ENCODE results near the gene FMN2. TPM values are rescaled to one million over a fixed set of nuclear protein-coding genes. Genes with fewer than 3 reads are reported as not detected.
"Not testable (repeated sequence)": the region's sequence is repeated elsewhere in the genome, so short reads cannot be mapped to it uniquely, and the experiment has no call there.

FMN2 gene
- total RNA-seq, 1 donor from 2014 or later = 0.48 TPM

GRCh38 chr1:240134596-240134995, 42.9 kb downstream of the FMN2 start:
- DNase-seq (ENCODE audit: low spot score) = no peak

- DNase-seq (ENCODE audit: low spot score) = no peak
These were observed 44.7 kb downstream of the FMN2 start for GRCh38 chr1:240136402-240136801.

- no peak for DNase-seq (ENCODE audit: low spot score)
These were observed 47.2 kb downstream of the FMN2 start for GRCh38 chr1:240138867-240139266.

- DNase-seq (ENCODE audit: low spot score) = no peak
These were observed 47.8 kb downstream of the FMN2 start for GRCh38 chr1:240139511-240139910.

GRCh38 chr1:240145120-240145519, 53.4 kb downstream of the FMN2 start:
- no peak for DNase-seq (ENCODE audit: low spot score)

GRCh38 chr1:240148333-240148732, 56.6 kb downstream of the FMN2 start:
- DNase-seq (ENCODE audit: low spot score) = no peak

- no peak for DNase-seq (ENCODE audit: low spot score)
These were observed 57.9 kb downstream of the FMN2 start for GRCh38 chr1:240149484-240150094.

- no peak for DNase-seq (ENCODE audit: low spot score)
These were observed 59.6 kb downstream of the FMN2 start for GRCh38 chr1:240151136-240151735.

- no peak for DNase-seq (ENCODE audit: low spot score)
These were observed 61.1 kb downstream of the FMN2 start for GRCh38 chr1:240152611-240153297.

- no peak for DNase-seq (ENCODE audit: low spot score)
These were observed 63.9 kb downstream of the FMN2 start for GRCh38 chr1:240155605-240156004.

- no peak for DNase-seq (ENCODE audit: low spot score)
These were observed 73.1 kb downstream of the FMN2 start for GRCh38 chr1:240164742-240165141.

GRCh38 chr1:240169188-240169587, 77.5 kb downstream of the FMN2 start:
- no peak for DNase-seq (ENCODE audit: low spot score)

- DNase-seq (ENCODE audit: low spot score) = no peak
These were observed 78.6 kb downstream of the FMN2 start for GRCh38 chr1:240170266-240170665.

GRCh38 chr1:240170806-240171205, 79.1 kb downstream of the FMN2 start:
- no peak for DNase-seq (ENCODE audit: low spot score)

GRCh38 chr1:240171907-240172306, 80.2 kb downstream of the FMN2 start:
- no peak for DNase-seq (ENCODE audit: low spot score)

GRCh38 chr1:240173836-240174235, 82.2 kb downstream of the FMN2 start:
- DNase-seq (ENCODE audit: low spot score) = no peak

GRCh38 chr1:240174734-240175133, 83.1 kb downstream of the FMN2 start:
- DNase-seq (ENCODE audit: low spot score) = no peak

GRCh38 chr1:240178366-240178765, 86.7 kb downstream of the FMN2 start:
- no peak for DNase-seq (ENCODE audit: low spot score)

GRCh38 chr1:240184682-240185081, 93.0 kb downstream of the FMN2 start:
- not testable (repeated sequence) for DNase-seq (ENCODE audit: low spot score)

GRCh38 chr1:240188139-240188538, 96.5 kb downstream of the FMN2 start:
- DNase-seq (ENCODE audit: low spot score) = no peak

- DNase-seq (ENCODE audit: low spot score) = no peak
These were observed 97.8 kb downstream of the FMN2 start for GRCh38 chr1:240189386-240189989.

- no peak for DNase-seq (ENCODE audit: low spot score)
These were observed 99.3 kb downstream of the FMN2 start for GRCh38 chr1:240190881-240191401.
